H1 (cell line): ENCODE data around the gene RPL36A. TPM values are rescaled to one million over a fixed set of nuclear protein-coding genes. Genes with fewer than 3 reads are reported as not detected.

Experiments used
- CTCF ChIA-PET: fragments of 300-600 bp; sonication (Branson Sonifier 250); formaldehyde crosslinking; loops from one replicate; lab custom pipeline; 2021; ENCODE audit not compliant: partially characterized antibody; lab: Charles Lee
- POLR2A ChIA-PET: fragments of 300-600 bp; sonication (Branson Sonifier 250); formaldehyde crosslinking; loops from one replicate; lab custom pipeline; 2021; ENCODE audit warnings: inconsistent platforms; ENCODE audit not compliant: partially characterized antibody; lab: Charles Lee
- DNase-seq, 2 experiments: peaks; one replicate each; pipeline versions ENCODE4 v3.0.0 to v3.0.0-alpha.2; 2010 to 2022; ENCODE audit warnings: low spot score in 2 of 2, low read depth in 1 of 2, mixed read lengths in 1 of 2
- FAIRE-seq: peaks from 2 replicates; lab custom pipeline; 2011; peaks lifted over from hg19 to GRCh38; lab: Jason Lieb, UNC
- H2AFZ ChIP-seq: 2 replicates; pipeline ENCODE4 v1.8.1; 2012; ENCODE audit warnings: low read length, inconsistent platforms
- H2AK5ac ChIP-seq: 2 replicates; pipeline ENCODE4 v1.6.1; 2013; ENCODE audit warnings: low read depth, low read length
- H2BK120ac ChIP-seq: replicated peaks from 2 replicates; pipeline ENCODE3; 2013; ENCODE audit warnings: low read depth, low read length, inconsistent platforms
- H2BK12ac ChIP-seq: 2 replicates; pipeline ENCODE4 v1.6.1; 2013; ENCODE audit warnings: low read depth, low read length
- H2BK15ac ChIP-seq: 2 replicates; pipeline ENCODE4 v1.6.1; 2013; ENCODE audit warnings: low read length
- H2BK20ac ChIP-seq: 2 replicates; pipeline ENCODE4 v1.6.1; 2013; ENCODE audit warnings: low read length
- H2BK5ac ChIP-seq: 2 replicates; pipeline ENCODE4 v1.6.1; 2013; ENCODE audit warnings: low read depth, low read length
- H3K14ac ChIP-seq: 2 replicates; pipeline ENCODE4 v1.6.1; 2013; ENCODE audit warnings: inconsistent platforms; ENCODE audit not compliant: insufficient read length
- H3K18ac ChIP-seq: 2 replicates; pipeline ENCODE4 v1.6.1; 2013; ENCODE audit warnings: low read length; ENCODE audit errors: extremely low read depth
- H3K23ac ChIP-seq: 2 replicates; pipeline ENCODE4 v1.6.1; 2013; ENCODE audit warnings: inconsistent platforms; ENCODE audit not compliant: insufficient read length
- H3K23me2 ChIP-seq: 2 replicates; pipeline ENCODE4 v1.6.1; 2013; ENCODE audit warnings: low read depth, low read length
- H3K27ac ChIP-seq: 2 replicates; pipeline ENCODE4 v1.6.1; 2011; ENCODE audit warnings: low read depth, low read length, inconsistent platforms
- H3K27me3 ChIP-seq, 4 experiments: replicated peaks in 1 of 4; 1 replicate in 1 of 4; 2 replicates in 3 of 4; pipeline versions ENCODE4 v1.6.1 to v1.8.1; 2011 to 2013; ENCODE audit warnings: low read length in 3 of 4, mild to moderate bottlenecking in 3 of 4, inconsistent platforms in 2 of 4, mixed read lengths in 2 of 4, moderate library complexity in 1 of 4; ENCODE audit not compliant: control insufficient read depth in 3 of 4, insufficient read depth in 3 of 4; ENCODE audit errors: extremely low read depth in 1 of 4
- H3K36me3 ChIP-seq, 4 experiments: 2 replicates each; pipeline versions ENCODE4 v1.6.1 to v1.8.1; 2011 to 2013; ENCODE audit warnings: mild to moderate bottlenecking in 4 of 4, low read length in 3 of 4, moderate library complexity in 2 of 4, control low read depth in 1 of 4, inconsistent platforms in 1 of 4; ENCODE audit not compliant: insufficient read depth in 4 of 4, control insufficient read depth in 2 of 4
- H3K4ac ChIP-seq: replicated peaks from 2 replicates; pipeline ENCODE3; 2013; ENCODE audit warnings: low read length, low read depth, mixed read lengths, inconsistent platforms; ENCODE audit not compliant: insufficient read length
- H3K4me1 ChIP-seq, 4 experiments: replicated peaks in 1 of 4; 1 replicate in 1 of 4; 2 replicates in 3 of 4; pipeline versions ENCODE4 v1.6.1 to v1.8.1; 2011 to 2013; ENCODE audit warnings: low read length in 3 of 4, inconsistent platforms in 2 of 4, mixed read lengths in 1 of 4; ENCODE audit not compliant: insufficient read depth in 4 of 4, control insufficient read depth in 3 of 4
- H3K4me2 ChIP-seq, 2 experiments: 2 replicates each; pipeline versions ENCODE4 v1.6.1 to v1.8.1; 2011 to 2013; ENCODE audit warnings: low read depth in 2 of 2, low read length in 2 of 2, control low read depth in 1 of 2, inconsistent platforms in 1 of 2, mild to moderate bottlenecking in 1 of 2; ENCODE audit not compliant: insufficient read depth in 1 of 2
- H3K4me3 ChIP-seq, 4 experiments: fragments of 200-600, 300-600 bp in 1 of 4; sonication (generic), shearing (Covaris generic), sonication (Bioruptor Twin) in 1 of 4; 2 replicates each; pipeline versions ENCODE4 v1.5.1 to v1.8.1; 2011 to 2016; ENCODE audit warnings: low read length in 4 of 4, low read depth in 3 of 4, control low read depth in 2 of 4, inconsistent platforms in 2 of 4, mild to moderate bottlenecking in 2 of 4, mixed read lengths in 1 of 4, moderate library complexity in 1 of 4; ENCODE audit not compliant: insufficient read depth in 2 of 4; ENCODE audit errors: extremely low read depth in 1 of 4
- H3K56ac ChIP-seq: replicated peaks from 2 replicates; pipeline ENCODE3; 2013; ENCODE audit warnings: low read depth, mild to moderate bottlenecking, mixed read lengths, low read length, inconsistent platforms; ENCODE audit not compliant: insufficient read length
- H3K79me1 ChIP-seq: 2 replicates; pipeline ENCODE4 v1.6.1; 2013; ENCODE audit warnings: low read depth, low read length, control low read depth
- H3K79me2 ChIP-seq, 2 experiments: 2 replicates each; pipeline versions ENCODE4 v1.6.1 to v1.8.1; 2012 to 2013; ENCODE audit warnings: low read length in 2 of 2, mild to moderate bottlenecking in 2 of 2, inconsistent platforms in 1 of 2; ENCODE audit not compliant: insufficient read depth in 2 of 2, control insufficient read depth in 1 of 2
- H3K9ac ChIP-seq, 4 experiments: replicated peaks in 1 of 4; 1 replicate in 1 of 4; 2 replicates in 3 of 4; pipeline versions ENCODE4 v1.6.1 to v1.8.1; 2011 to 2013; ENCODE audit warnings: low read depth in 3 of 4, low read length in 3 of 4, control low read depth in 2 of 4, mild to moderate bottlenecking in 2 of 4, moderate library complexity in 2 of 4, inconsistent platforms in 1 of 4; ENCODE audit errors: extremely low read depth in 1 of 4
- H3K9me3 ChIP-seq, 2 experiments: 2 replicates each; pipeline versions ENCODE4 v1.6.1 to v1.8.1; 2012 to 2013; ENCODE audit warnings: mild to moderate bottlenecking in 2 of 2, moderate library complexity in 2 of 2, control low read depth in 1 of 2, inconsistent platforms in 1 of 2, low read depth in 1 of 2, low read length in 1 of 2, mixed read lengths in 1 of 2; ENCODE audit not compliant: insufficient read depth in 2 of 2
- H4K20me1 ChIP-seq, 2 experiments: replicated peaks in 1 of 2; 2 replicates each; pipeline versions ENCODE3 to v1.8.1; 2011 to 2013; ENCODE audit warnings: inconsistent platforms in 2 of 2, low read length in 2 of 2, mild to moderate bottlenecking in 1 of 2; ENCODE audit not compliant: insufficient read depth in 2 of 2, control insufficient read depth in 1 of 2
- H4K5ac ChIP-seq: 2 replicates; pipeline ENCODE4 v1.6.1; 2013; ENCODE audit warnings: low read length, low read depth, mixed read lengths, inconsistent platforms; ENCODE audit not compliant: insufficient read length
- H4K8ac ChIP-seq: 2 replicates; pipeline ENCODE4 v1.8.0; 2013; ENCODE audit warnings: mild to moderate bottlenecking, moderate library complexity, low read length, inconsistent platforms; ENCODE audit not compliant: insufficient read depth; ENCODE audit errors: extremely low read depth
- H4K91ac ChIP-seq: replicated peaks from 2 replicates; pipeline ENCODE3; 2013; ENCODE audit warnings: low read length, mixed read lengths, inconsistent platforms; ENCODE audit not compliant: insufficient read length
- KDM1A ChIP-seq: fragments of 200-600, 300-600 bp; sonication (generic); IDR thresholded peaks from 2 replicates; pipeline ENCODE4 v1.7.1; 2016; ENCODE audit warnings: mild to moderate bottlenecking, low read length, borderline replicate concordance
- KDM4A ChIP-seq: IDR thresholded peaks from one replicate; pipeline ENCODE4 v1.7.1; 2012; ENCODE audit warnings: low read depth, mild to moderate bottlenecking, moderate library complexity, low read length, inconsistent platforms; ENCODE audit not compliant: severe bottlenecking
- MAFK ChIP-seq: IDR thresholded peaks from 2 replicates; pipeline ENCODE4 v1.6.1; 2012; ENCODE audit warnings: low read depth, mild to moderate bottlenecking, improper control_type of control experiment, low read length
- NANOG ChIP-seq: IDR thresholded peaks from 2 replicates; pipeline ENCODE4 v1.6.1; 2011; ENCODE audit warnings: low read length, low read depth, mild to moderate bottlenecking, inconsistent platforms; ENCODE audit not compliant: insufficient read depth, poor library complexity, severe bottlenecking
- POLR2AphosphoS5 ChIP-seq: IDR thresholded peaks from 2 replicates; pipeline ENCODE4 v1.6.1; 2011; ENCODE audit warnings: low read depth, low read length
- RAD21 ChIP-seq, 2 experiments: IDR thresholded peaks in 1 of 2; conservative IDR thresholded peaks in 1 of 2; 2 replicates each; pipeline ENCODE4 v1.6.1; 2011; ENCODE audit warnings: low read depth in 2 of 2, low read length in 2 of 2, improper control_type of control experiment in 1 of 2, inconsistent platforms in 1 of 2, mild to moderate bottlenecking in 1 of 2, moderate library complexity in 1 of 2
- RNF2 ChIP-seq: fragments of 200-900, 300-1000 bp; sonication (generic); IDR thresholded peaks from 2 replicates; pipeline ENCODE4 v1.7.1; 2016; ENCODE audit warnings: borderline replicate concordance, low read depth, mild to moderate bottlenecking, antibody characterized with exemption, low read length; ENCODE audit not compliant: poor library complexity, severe bottlenecking; ENCODE audit errors: missing control alignments
- SAP30 ChIP-seq: fragments of 300-600 bp; sonication (generic); IDR thresholded peaks from 2 replicates; pipeline ENCODE4 v1.7.1; 2012; ENCODE audit warnings: low read length, moderate library complexity, mild to moderate bottlenecking, inconsistent platforms; ENCODE audit not compliant: insufficient read depth, insufficient replicate concordance
- SP2 ChIP-seq: IDR thresholded peaks from 2 replicates; pipeline ENCODE4 v1.6.1; 2012; ENCODE audit warnings: mild to moderate bottlenecking, low read length, inconsistent platforms
- SUZ12 ChIP-seq: fragments of 200-600 bp; sonication (generic); IDR thresholded peaks from 2 replicates; pipeline ENCODE4 v1.6.1; 2012; ENCODE audit warnings: mild to moderate bottlenecking, inconsistent platforms, low read length, moderate library complexity, mixed read lengths
- TBP ChIP-seq: IDR thresholded peaks from 2 replicates; pipeline ENCODE4 v1.6.1; 2011; ENCODE audit warnings: low read depth, low read length, improper control_type of control experiment
- YY1 ChIP-seq: IDR thresholded peaks from 2 replicates; pipeline ENCODE4 v1.6.1; 2011; ENCODE audit warnings: low read depth, mild to moderate bottlenecking, low read length
- WGBS, 2 experiments: shearing (Covaris generic) in 1 of 2; methylation state at CpG; one replicate each; pipeline versions ENCODE4 v1.1.6 to v1.1.7; 2013 to 2015; ENCODE audit warnings: low lambda C conversion rate in 2 of 2, mixed read lengths in 2 of 2, inconsistent platforms in 1 of 2, low coverage in 1 of 2, missing lambda C conversion rate in 1 of 2; ENCODE audit not compliant: insufficient replicate concordance in 2 of 2, insufficient coverage in 1 of 2, insufficient read length in 1 of 2; ENCODE audit errors: extremely low coverage in 1 of 2, missing lambda C conversion rate in 1 of 2; 5-methylcytosine and 5-hydroxymethylcytosine counted together
- polyA plus RNA-seq, 7 experiments: library from polyadenylated mRNA; depleted of rRNA in 3 of 7; stranded (reverse) in 5 of 7; unstranded in 2 of 7; fragments of >200 nt in 5 of 7; fragments of 200-250 nt in 2 of 7; gene quantifications; 1 replicate in 5 of 7; 2 replicates in 1 of 7; 4 replicates in 1 of 7; pipeline versions ENCODE4 v1.2.1 to v1.2.3, GENCODE V29; 2011 to 2013; ENCODE audit warnings: missing spikeins in 2 of 7, mixed read lengths in 2 of 7
- total RNA-seq: library from RNA; stranded (reverse); fragmentation: NEBNext Ultra II Directional; extraction: Animal tissue kit (Norgen Biotek cat#: 25700); gene quantifications from 2 replicates; pipeline ENCODE4 v1.2.1, GENCODE V29; 2021
- TF ChIP-seq, protein P1 (sequence below): IDR thresholded peaks from 2 replicates; pipeline ENCODE4 v1.6.1; 2012; ENCODE audit warnings: inconsistent platforms

Gene RPL36A
- total and polyA plus RNA-seq, 2 of the 8 experiments (the other 6 are each of a cell fraction or from before 2014, with no cell fraction given) = 271 to 1,587 TPM

DNA sequence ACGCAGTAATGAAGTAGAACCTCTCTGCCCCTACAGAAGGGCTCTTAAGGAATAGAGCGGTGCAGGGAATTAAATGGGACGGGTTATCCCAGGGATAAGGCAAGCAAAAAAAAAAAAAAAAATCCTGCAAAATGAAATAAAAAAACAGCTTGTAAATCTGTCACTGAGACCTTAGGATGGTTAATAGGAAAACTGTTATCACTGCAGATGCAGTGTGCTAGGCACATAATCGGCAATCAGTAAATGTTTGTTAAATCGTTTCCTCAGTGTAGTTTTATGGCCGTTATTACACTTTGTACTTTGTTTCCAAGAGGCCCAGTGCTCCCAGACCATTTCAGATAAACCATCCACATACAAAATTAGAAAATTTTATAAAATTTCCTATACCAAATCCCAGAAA lies 18.2 kb downstream of the RPL36A start:
- H2BK5ac ChIP-seq = no peak overlapping the region
- peaks cover 0 to 16% (median 8%) of the 10 kb centered on the region in 4 experiments; a peak in 5 of 8 replicates for H3K36me3 ChIP-seq
- peaks cover 5 to 63% of the 10 kb centered on the region in 2 experiments for H3K79me2 ChIP-seq
- H3K9ac ChIP-seq = peak overlapping the region; percentile 49 to 99 (median 93)
- no peak overlapping the region for H2AK5ac ChIP-seq
- POLR2A ChIA-PET = no interaction called here
- no peak overlapping the region for H2BK12ac ChIP-seq
- no peak overlapping the region for H2AFZ ChIP-seq
- no peak overlapping the region for H4K5ac ChIP-seq
- H3K14ac ChIP-seq = no peak overlapping the region
- FAIRE-seq = no peak
- H4K8ac ChIP-seq = no peak overlapping the region
- H3K4ac ChIP-seq = no peak overlapping the region
- CTCF ChIA-PET = no interaction called here
- no peak overlapping the region for H2BK120ac ChIP-seq
- H2BK20ac ChIP-seq = no peak overlapping the region
- no peaks in the 10 kb centered on the region; a peak in 1 of 7 replicates for H3K4me1 ChIP-seq
- H3K79me1 ChIP-seq = no peaks in the 10 kb centered on the region
- peak overlapping the region; percentile 67 to 72 for H3K4me2 ChIP-seq
- H3K9me3 ChIP-seq = no peaks in the 10 kb centered on the region
- H3K4me3 ChIP-seq = peak overlapping the region; percentile 60 to 98 (median 92)
- H3K18ac ChIP-seq = no peak overlapping the region
- 50% methylated on average over 6 of the region's 6 CpGs; no CpG with 5 or more reads in 1 of the 2 experiments for WGBS, 2 experiments
- H4K20me1 ChIP-seq = peaks cover 0 to 2% of the 10 kb centered on the region in 2 experiments
- H3K56ac ChIP-seq = peak overlapping the region; percentile 46
- no peak overlapping the region for H2BK15ac ChIP-seq
- no peak overlapping the region for H3K23ac ChIP-seq
- H3K27ac ChIP-seq = no peak overlapping the region
- H4K91ac ChIP-seq = no peak overlapping the region
- H3K23me2 ChIP-seq = peaks cover 4% of the 10 kb centered on the region; the same call in 1 of the 2 replicates
- DNase-seq = no peak
- H3K27me3 ChIP-seq = no peaks in the 10 kb centered on the region
- TF ChIP-seq KDM4A = no peak
- no peak for TF ChIP-seq SP2
- no peak for TF ChIP-seq TBP
- no peak for TF ChIP-seq RAD21 (IDR thresholded peaks at IDR 0.05 in 1 of 2, conservative IDR thresholded peaks at IDR 0.05 in 1 of 2; ENCODE audit: low read depth in 2 of 2, low read length in 2 of 2)
- TF ChIP-seq RNF2 = no peak
- no peak for TF ChIP-seq SUZ12
- no peak for TF ChIP-seq SAP30
- no peak for TF ChIP-seq POLR2AphosphoS5
- TF ChIP-seq KDM1A = no peak
- no peak for TF ChIP-seq MAFK
- TF ChIP-seq, protein P1, sequence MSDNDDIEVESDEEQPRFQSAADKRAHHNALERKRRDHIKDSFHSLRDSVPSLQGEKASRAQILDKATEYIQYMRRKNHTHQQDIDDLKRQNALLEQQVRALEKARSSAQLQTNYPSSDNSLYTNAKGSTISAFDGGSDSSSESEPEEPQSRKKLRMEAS = no peak
- no peak for TF ChIP-seq NANOG
- TF ChIP-seq YY1 = no peak
